Measurements from ENCODE around the gene OBP2A.
"Not testable (repeated sequence)": the region's sequence is repeated elsewhere in the genome, so short reads cannot be mapped to it uniquely, and the experiment has no call there.

Gene OBP2A

GRCh38 chr9:135512241-135512603, 33.7 kb upstream of the OBP2A start:
- DNase-seq, result no peak

- no peak for DNase-seq
These were observed 33.0 kb upstream of the OBP2A start for GRCh38 chr9:135512904-135513303.

- no peak for DNase-seq
These were observed 32.5 kb upstream of the OBP2A start for GRCh38 chr9:135513351-135513846.

- not testable (repeated sequence) for DNase-seq
These were observed 32.0 kb upstream of the OBP2A start for GRCh38 chr9:135513906-135514305.

- no peak for DNase-seq
These were observed 31.4 kb upstream of the OBP2A start for GRCh38 chr9:135514342-135515082.

GRCh38 chr9:135515083-135515951, 30.6 kb upstream of the OBP2A start:
- DNase-seq, result no peak

- peak; percentile 45 for DNase-seq
These were observed 29.6 kb upstream of the OBP2A start for GRCh38 chr9:135516132-135516860.

GRCh38 chr9:135517407-135517822, 28.5 kb upstream of the OBP2A start:
- no peak for DNase-seq

GRCh38 chr9:135519179-135519971, 26.6 kb upstream of the OBP2A start:
- no peak for DNase-seq

- DNase-seq, result no peak
These were observed 24.9 kb upstream of the OBP2A start, which contains the start of gene LCN1 for GRCh38 chr9:135520916-135521607. Gene LCN1, plus strand, starts transcription at chr9:135521440. Its CDS starts 58 bp downstream, at chr9:135521498.

- DNase-seq, result no peak
These were observed 24.3 kb upstream of the OBP2A start for GRCh38 chr9:135521608-135522095.

GRCh38 chr9:135522137-135522877, 23.6 kb upstream of the OBP2A start:
- DNase-seq, result no peak

GRCh38 chr9:135522931-135523330, 23.0 kb upstream of the OBP2A start:
- DNase-seq, result no peak

- DNase-seq, result no peak
These were observed 22.3 kb upstream of the OBP2A start for GRCh38 chr9:135523521-135524129.

- DNase-seq, result no peak
These were observed 21.6 kb upstream of the OBP2A start for GRCh38 chr9:135524130-135524861.

GRCh38 chr9:135525241-135526088, 20.5 kb upstream of the OBP2A start:
- DNase-seq, result no peak

- no peak for DNase-seq
These were observed 19.7 kb upstream of the OBP2A start for GRCh38 chr9:135526089-135526729.

All from activated CD4-positive, alpha-beta T cell treated with anti-CD3 and anti-CD28 coated beads, Interleukin-2, Interleukin-6, amounts not matched to agents 100 ng/mL and 50 ng/mL, durations not matched to agents 16 hours and 8 hours (primary cell).